ENCODE measurements around the gene KLHL7.

GRCh38 chr7:23108995-23109394, 3.4 kb downstream of the KLHL7 start:
- TF ChIP-seq, protein P1, sequence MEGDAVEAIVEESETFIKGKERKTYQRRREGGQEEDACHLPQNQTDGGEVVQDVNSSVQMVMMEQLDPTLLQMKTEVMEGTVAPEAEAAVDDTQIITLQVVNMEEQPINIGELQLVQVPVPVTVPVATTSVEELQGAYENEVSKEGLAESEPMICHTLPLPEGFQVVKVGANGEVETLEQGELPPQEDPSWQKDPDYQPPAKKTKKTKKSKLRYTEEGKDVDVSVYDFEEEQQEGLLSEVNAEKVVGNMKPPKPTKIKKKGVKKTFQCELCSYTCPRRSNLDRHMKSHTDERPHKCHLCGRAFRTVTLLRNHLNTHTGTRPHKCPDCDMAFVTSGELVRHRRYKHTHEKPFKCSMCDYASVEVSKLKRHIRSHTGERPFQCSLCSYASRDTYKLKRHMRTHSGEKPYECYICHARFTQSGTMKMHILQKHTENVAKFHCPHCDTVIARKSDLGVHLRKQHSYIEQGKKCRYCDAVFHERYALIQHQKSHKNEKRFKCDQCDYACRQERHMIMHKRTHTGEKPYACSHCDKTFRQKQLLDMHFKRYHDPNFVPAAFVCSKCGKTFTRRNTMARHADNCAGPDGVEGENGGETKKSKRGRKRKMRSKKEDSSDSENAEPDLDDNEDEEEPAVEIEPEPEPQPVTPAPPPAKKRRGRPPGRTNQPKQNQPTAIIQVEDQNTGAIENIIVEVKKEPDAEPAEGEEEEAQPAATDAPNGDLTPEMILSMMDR (conservative IDR thresholded peaks at IDR 0.05; ENCODE audit: low read length) = no peak
- no peak for TF ChIP-seq EZH2phosphoT487 (IDR thresholded peaks at IDR 0.05; ENCODE audit: borderline replicate concordance)

All from Loucy (cell line).